Measurements from ENCODE around the gene XYLT1. TPM values are rescaled to one million over a fixed set of nuclear protein-coding genes. Genes with fewer than 3 reads are reported as not detected.
A peak's percentile ranks its signal among the peaks of the same experiment; 100 is the strongest.

XYLT1 gene
- polyA plus RNA-seq, 1 donor from 2014 or later, result 3.3 TPM

GRCh38 chr16:17416461-17417311 lies 54.1 kb downstream of the XYLT1 start:
- TF ChIP-seq EZH2 (IDR thresholded peaks at IDR 0.05; ENCODE audit: borderline replicate concordance, insufficient read depth, low read length, poor library complexity, severe bottlenecking) (no peak), TAF1 (IDR thresholded peaks at IDR 0.05; ENCODE audit: low read depth) (no peak), RAD21 (conservative IDR thresholded peaks at IDR 0.05) (peak; percentile 36), POLR2AphosphoS5 (IDR thresholded peaks at IDR 0.05) (no peak), SMC3 (conservative IDR thresholded peaks at IDR 0.05; ENCODE audit: poor library complexity) (peak; percentile 21), EP300 (conservative IDR thresholded peaks at IDR 0.05; ENCODE audit: poor library complexity, severe bottlenecking) (no peak), REST (IDR thresholded peaks at IDR 0.05; ENCODE audit: borderline replicate concordance) (peak; percentile 21)
- peak overlapping the region; percentile 43 for H3K4me3 ChIP-seq (ENCODE audit: low read length)
- peaks cover 9% of the 10 kb centered on the region for H3K79me2 ChIP-seq (replicated peaks; ENCODE audit: insufficient read depth, low read length)
- peak overlapping the region; percentile 10 for H3K9ac ChIP-seq (ENCODE audit: low read length)
- H3F3A ChIP-seq (ENCODE audit: insufficient read depth, low read length, poor library complexity, severe bottlenecking), result no peaks in the 10 kb centered on the region
- no peaks in the 10 kb centered on the region for H3K36me3 ChIP-seq (ENCODE audit: insufficient read depth, low read length)
- H3K4me2 ChIP-seq (ENCODE audit: low read length), result no peak overlapping the region
- no peaks in the 10 kb centered on the region for H4K20me1 ChIP-seq (ENCODE audit: insufficient read depth)
- no peaks in the 10 kb centered on the region for H3K9me3 ChIP-seq (ENCODE audit: low read length)
- no peaks in the 10 kb centered on the region for H3K9me2 ChIP-seq (ENCODE audit: insufficient read depth, low read length)
- H3K27me3 ChIP-seq (ENCODE audit: insufficient read depth, low read depth, low read length), result no peaks in the 10 kb centered on the region
- H3K27ac ChIP-seq (ENCODE audit: low read length), result no peak overlapping the region
- H2AFZ ChIP-seq (ENCODE audit: low read depth, low read length), result no peak overlapping the region

GRCh38 chr16:17414916-17415315 lies 55.8 kb downstream of the XYLT1 start:
- no peak overlapping the region for H3K4me2 ChIP-seq (ENCODE audit: low read length)
- H3K9me2 ChIP-seq (ENCODE audit: insufficient read depth, low read length), result no peaks in the 10 kb centered on the region
- H3K9ac ChIP-seq (ENCODE audit: low read length), result no peak overlapping the region
- no peaks in the 10 kb centered on the region for H3K36me3 ChIP-seq (ENCODE audit: insufficient read depth, low read length)
- TF ChIP-seq REST (IDR thresholded peaks at IDR 0.05; ENCODE audit: borderline replicate concordance) (no peak), POLR2AphosphoS5 (IDR thresholded peaks at IDR 0.05) (no peak), EP300 (conservative IDR thresholded peaks at IDR 0.05; ENCODE audit: poor library complexity, severe bottlenecking) (no peak), RAD21 (conservative IDR thresholded peaks at IDR 0.05) (no peak), TAF1 (IDR thresholded peaks at IDR 0.05; ENCODE audit: low read depth) (no peak), EZH2 (IDR thresholded peaks at IDR 0.05; ENCODE audit: borderline replicate concordance, insufficient read depth, low read length, poor library complexity, severe bottlenecking) (no peak), SMC3 (conservative IDR thresholded peaks at IDR 0.05; ENCODE audit: poor library complexity) (no peak), CTCF (IDR thresholded peaks at IDR 0.05; ENCODE audit: poor library complexity, severe bottlenecking) (no peak), MXI1 (conservative IDR thresholded peaks at IDR 0.05; ENCODE audit: poor library complexity, severe bottlenecking) (no peak)
- peaks cover 7% of the 10 kb centered on the region for H3K79me2 ChIP-seq (replicated peaks; ENCODE audit: insufficient read depth, low read length)
- no peaks in the 10 kb centered on the region for H3F3A ChIP-seq (ENCODE audit: insufficient read depth, low read length, poor library complexity, severe bottlenecking)
- H3K27me3 ChIP-seq (ENCODE audit: insufficient read depth, low read depth, low read length), result no peaks in the 10 kb centered on the region
- no peak overlapping the region for H2AFZ ChIP-seq (ENCODE audit: low read depth, low read length)
- no peak overlapping the region for H3K4me3 ChIP-seq (ENCODE audit: low read length)
- no peak overlapping the region for H3K27ac ChIP-seq (ENCODE audit: low read length)
- no peaks in the 10 kb centered on the region for H4K20me1 ChIP-seq (ENCODE audit: insufficient read depth)
- H3K9me3 ChIP-seq (ENCODE audit: low read length), result no peaks in the 10 kb centered on the region
